ENCODE measurements around the gene NDUFS6.
"Not testable (repeated sequence)": the region's sequence is repeated elsewhere in the genome, so short reads cannot be mapped to it uniquely, and the experiment has no call there.

The NDUFS6 gene

DNA sequence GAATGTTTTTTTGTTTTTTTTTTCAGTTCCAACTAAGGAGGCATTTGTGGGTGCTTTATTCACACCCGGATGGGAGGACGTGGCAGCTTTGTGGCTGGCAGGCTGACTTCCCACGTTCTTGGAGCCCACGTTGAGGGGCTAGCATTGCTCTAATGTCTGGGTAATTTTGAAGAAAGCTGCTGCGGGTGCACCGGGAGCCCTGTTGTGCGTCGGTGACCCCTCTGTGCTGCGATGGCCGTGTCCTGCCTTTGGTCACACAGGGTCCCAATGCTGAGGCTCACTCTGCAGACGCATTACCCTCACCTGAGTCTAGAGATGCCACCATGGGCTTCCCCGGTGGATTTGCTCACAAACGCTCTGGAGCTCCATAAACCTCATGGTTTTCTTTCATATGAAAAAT lies 34.2 kb downstream of the NDUFS6 start:
- no peak for DNase-seq

DNA sequence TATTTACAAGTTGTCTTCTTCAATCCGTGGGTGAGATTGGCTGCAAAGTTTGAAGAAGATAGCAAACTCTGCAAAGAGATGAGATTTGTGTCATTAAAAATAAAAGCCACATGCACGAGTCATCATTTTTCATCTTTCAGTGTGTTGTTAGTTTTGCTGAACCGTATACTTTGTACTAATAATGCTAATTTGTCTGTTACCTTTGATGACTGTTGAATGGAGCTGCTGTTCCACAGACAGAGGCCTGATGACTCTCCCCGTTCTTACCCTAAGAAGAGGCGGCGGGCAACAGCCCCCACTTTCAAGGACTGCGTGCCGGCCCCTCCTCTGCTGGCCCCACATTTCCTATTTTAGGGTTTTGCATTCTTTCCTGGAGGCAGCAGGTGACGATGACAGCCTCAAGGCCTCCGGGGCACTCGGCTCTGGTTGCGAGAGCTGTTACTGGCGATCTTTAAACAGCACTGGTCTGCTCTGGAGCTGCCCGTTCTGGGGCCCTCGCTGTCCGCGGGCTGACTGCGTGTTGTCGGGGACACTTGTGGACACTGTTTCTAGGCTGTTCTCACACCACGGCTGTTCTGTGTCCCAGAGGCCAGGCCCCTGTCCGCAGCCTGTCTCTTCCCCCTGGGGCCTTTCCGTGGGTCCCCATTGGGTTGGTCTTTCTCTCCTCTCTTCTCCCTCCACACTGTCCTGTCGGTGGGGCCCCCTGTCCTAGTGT lies 35.1 kb downstream of the NDUFS6 start:
- no peak for DNase-seq

GRCh38 chr5:1836891-1837880 lies 36.0 kb downstream of the NDUFS6 start:
- no peak for DNase-seq

GRCh38 chr5:1838013-1838412 lies 36.8 kb downstream of the NDUFS6 start:
- no peak for DNase-seq

- no peak for DNase-seq
Measured at GRCh38 chr5:1840071-1840547, 38.9 kb downstream of the NDUFS6 start.

DNA sequence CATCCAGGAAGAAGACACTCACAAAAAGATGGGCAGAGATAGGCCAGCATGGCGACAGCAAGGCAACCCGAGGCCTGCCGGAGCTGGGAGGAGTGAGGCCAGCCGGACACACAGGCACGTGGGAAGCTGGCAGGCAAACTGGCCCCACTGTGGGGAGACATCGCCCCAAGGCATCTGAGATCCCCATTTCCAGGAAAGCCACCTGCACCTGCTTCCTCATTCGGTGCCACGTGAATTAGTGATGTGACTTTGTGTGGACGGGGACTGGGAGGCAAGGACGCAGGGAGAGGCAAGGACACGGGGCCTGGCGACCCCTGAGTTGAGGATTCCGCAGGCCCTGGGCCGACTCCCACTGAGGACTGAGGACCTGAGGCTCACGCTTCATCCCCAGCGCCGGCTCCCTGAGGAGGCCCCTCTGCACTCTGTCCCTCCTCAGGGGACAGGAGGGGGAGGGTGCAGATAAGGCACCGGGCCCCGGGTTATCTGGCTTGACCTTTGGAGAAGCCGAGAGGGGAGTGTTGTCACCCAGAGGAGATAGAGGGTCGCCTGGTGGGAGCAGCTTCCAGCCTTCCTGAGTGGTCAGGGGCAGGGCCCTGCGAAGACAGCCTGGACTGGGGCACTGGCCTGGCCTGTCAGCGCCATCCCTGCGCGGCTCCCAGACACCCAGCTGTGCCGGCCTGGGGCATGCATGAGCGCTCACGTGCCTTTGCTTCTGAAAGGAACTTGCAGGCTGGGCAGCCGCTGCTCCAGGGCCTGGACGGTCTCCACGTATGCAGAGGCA lies 39.7 kb downstream of the NDUFS6 start:
- no peak for DNase-seq

- no peak for DNase-seq
Measured at GRCh38 chr5:1842004-1842819, 41.0 kb downstream of the NDUFS6 start.

GRCh38 chr5:1843761-1844160 lies 42.6 kb downstream of the NDUFS6 start:
- not testable (repeated sequence) for DNase-seq

DNA sequence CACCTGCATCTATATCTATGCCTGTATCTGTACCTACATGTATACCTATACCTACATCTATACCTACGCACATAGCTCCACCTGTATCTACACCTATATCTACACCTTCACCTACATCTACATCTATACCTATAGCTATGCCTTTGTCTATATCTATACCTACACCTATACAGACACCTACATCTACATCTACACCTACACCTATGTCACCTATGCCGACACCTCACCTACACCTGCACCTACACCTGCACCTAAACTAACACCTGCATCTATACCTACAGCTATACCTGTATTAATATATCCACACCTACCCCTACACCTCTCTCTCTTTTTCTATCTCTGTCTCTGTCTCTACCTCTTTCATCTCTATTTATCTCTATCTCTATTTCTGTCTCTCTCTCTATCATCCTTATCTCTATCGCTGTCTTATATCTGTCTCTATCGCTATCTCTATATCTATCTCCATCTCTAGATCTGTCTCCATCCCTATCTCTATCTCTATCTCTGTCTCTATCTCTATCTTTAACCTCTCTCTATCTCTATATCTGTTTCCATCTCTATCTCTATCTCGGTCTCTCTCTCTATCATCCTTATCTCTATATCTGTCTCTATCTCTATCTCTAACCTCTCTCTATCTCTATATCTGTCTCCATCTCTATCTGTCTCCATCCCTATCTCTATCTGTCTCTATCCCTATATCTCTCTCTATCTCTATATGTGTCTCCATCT lies 43.7 kb downstream of the NDUFS6 start:
- DNase-seq, result no peak

GRCh38 chr5:1845696-1846095 lies 44.5 kb downstream of the NDUFS6 start:
- DNase-seq, result no peak

DNA sequence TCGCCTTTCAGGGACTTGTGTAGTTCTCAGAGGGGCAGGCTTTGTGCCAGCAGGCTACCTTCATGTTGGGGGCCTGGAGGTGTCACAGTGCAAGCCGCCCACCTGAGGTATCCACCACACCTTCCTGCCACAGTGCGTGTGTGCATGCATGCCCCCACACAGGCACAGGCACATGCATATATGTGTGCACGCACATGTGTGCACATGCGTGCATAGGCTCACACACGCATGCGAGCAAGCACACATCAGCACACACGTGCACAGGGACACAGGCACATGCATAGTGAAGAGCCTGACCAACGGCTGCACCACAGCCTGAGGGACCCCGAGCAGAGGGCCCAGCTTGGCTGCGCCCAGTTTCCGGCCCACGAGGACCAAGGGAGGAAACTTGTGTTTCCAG lies 45.4 kb downstream of the NDUFS6 start:
- DNase-seq, result no peak

DNA sequence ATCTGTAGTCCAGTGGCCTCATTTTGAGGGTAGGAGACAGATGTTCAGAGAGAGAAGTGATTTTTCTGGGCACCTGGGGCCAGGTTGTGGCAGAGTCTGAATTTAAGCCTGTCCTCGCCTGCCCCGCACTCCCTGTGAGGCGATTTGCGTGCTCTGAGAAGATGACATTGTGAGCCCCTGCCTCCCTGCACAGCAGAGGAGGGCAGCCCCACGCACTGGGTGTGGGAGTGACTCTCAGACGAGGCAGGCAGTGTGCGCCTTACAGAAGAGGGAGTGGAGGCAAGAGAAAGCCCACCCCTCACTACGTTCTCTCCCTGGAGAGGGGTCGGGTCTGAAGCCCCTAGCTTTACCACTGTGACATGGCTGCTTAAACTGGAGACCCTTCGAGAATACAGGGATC lies 45.8 kb downstream of the NDUFS6 start:
- no peak for DNase-seq

GRCh38 chr5:1847611-1848010 lies 46.4 kb downstream of the NDUFS6 start:
- no peak for DNase-seq

- no peak for DNase-seq
Measured at GRCh38 chr5:1850324-1851154, 49.3 kb downstream of the NDUFS6 start.

- no peak for DNase-seq
Measured at GRCh38 chr5:1851290-1851934, 50.2 kb downstream of the NDUFS6 start.

- no peak for DNase-seq
Measured at GRCh38 chr5:1852324-1852947, 51.2 kb downstream of the NDUFS6 start.

DNA sequence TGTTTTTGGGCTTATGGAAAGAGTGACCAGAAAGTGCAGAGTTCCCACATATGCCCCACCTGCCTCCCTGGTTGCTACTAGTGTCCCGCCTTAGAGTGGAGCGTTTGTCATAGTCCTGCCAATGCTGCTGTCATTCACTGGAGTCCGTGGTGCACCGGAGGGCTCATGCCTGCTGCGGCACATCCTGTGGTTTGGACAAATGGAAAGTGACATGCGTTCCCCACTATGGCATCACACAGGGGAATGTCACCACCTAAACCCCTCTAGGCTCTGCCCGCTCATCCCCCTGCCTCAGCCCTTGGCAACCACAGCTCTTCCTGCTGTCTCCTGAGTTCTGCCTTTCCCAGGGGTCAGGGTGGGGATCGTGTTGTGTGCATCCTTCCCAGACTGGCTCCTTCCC lies 52.3 kb downstream of the NDUFS6 start:
- DNase-seq, result no peak

- no peak for DNase-seq
Measured at GRCh38 chr5:1855075-1855474, 53.9 kb downstream of the NDUFS6 start.

GRCh38 chr5:1855596-1855995 lies 54.4 kb downstream of the NDUFS6 start:
- DNase-seq, result no peak

Data from stimulated activated CD4-positive, alpha-beta T cell treated with anti-CD3 and anti-CD28 coated beads, Interleukin-2, amount 100 ng/mL, for 24 hours (primary cell).